HCT116 (cell line): Measurements from ENCODE around the gene NAGPA. TPM values are rescaled to one million over a fixed set of nuclear protein-coding genes. Genes with fewer than 3 reads are reported as not detected.

Experiments
- ATAC-seq: fragments of 200-7000 bp; cut with Tn5 transposase; 2 replicates; pipeline ENCODE4 v1.9.1; 2020; ENCODE audit warnings: mild to moderate bottlenecking, moderate library complexity
- BruUV-seq: library from RNA; stranded (reverse); fragments of 400-500 nt; replicated peaks from 2 replicates; lab custom pipeline; 2021; lab: Mats Ljungman, UMichigan
- CTCF ChIA-PET: fragments of 300-600 bp; sonication (Branson Sonifier 250); formaldehyde crosslinking; loops from one replicate; lab custom pipeline; 2021; ENCODE audit warnings: antibody characterized with exemption; lab: Charles Lee
- POLR2A ChIA-PET: fragments of 300-600, 350-600 bp; sonication (Branson Sonifier 250); formaldehyde crosslinking; loops from one replicate; lab custom pipeline; 2021; ENCODE audit warnings: antibody characterized with exemption; lab: Charles Lee
- RAD21 ChIA-PET, 2 experiments: fragments of 300-600 bp; sonication (Branson Sonifier 250); formaldehyde crosslinking; loops; one replicate each; lab custom pipeline; 2023; ENCODE audit warnings: low total read pairs in 2 of 2; ENCODE audit not compliant: uncharacterized antibody in 2 of 2, unreplicated experiment in 2 of 2, low non-redundant PET in 1 of 2; lab: Charles Lee
- DNase-seq: peaks from one replicate; pipeline ENCODE4 v3.0.0-alpha.2; 2010; ENCODE audit warnings: low read depth, low spot score
- H2AFZ ChIP-seq: fragments of 200-600 bp; shearing (Covaris generic), sonication (generic); 2 replicates; pipeline ENCODE4 v1.6.1; 2017; ENCODE audit warnings: low read depth, mixed run types, mixed read lengths, antibody characterized with exemption, low read length; ENCODE audit not compliant: poor library complexity, severe bottlenecking
- H3K27ac ChIP-seq: 2 replicates; pipeline ENCODE4 v1.5.1; 2012; ENCODE audit warnings: low read depth, low read length
- H3K27me3 ChIP-seq: fragments of 200-600 bp; sonication (generic); 2 replicates; pipeline ENCODE4 v1.6.1; 2016; ENCODE audit warnings: mixed run types, low read length, mixed read lengths; ENCODE audit not compliant: insufficient read depth
- H3K36me3 ChIP-seq, 2 experiments: fragments of 200-500 bp in 1 of 2; fragments of 200-600 bp in 1 of 2; sonication (Bioruptor generic) in 1 of 2; sonication (generic) in 1 of 2; 2 replicates each; pipeline versions ENCODE4 v1.5.1 to v1.6.1; 2014 to 2016; ENCODE audit warnings: low read length in 2 of 2, inconsistent platforms in 1 of 2, mixed read lengths in 1 of 2, mixed run types in 1 of 2; ENCODE audit not compliant: insufficient read depth in 2 of 2, control insufficient read depth in 1 of 2
- H3K4me1 ChIP-seq, 2 experiments: fragments of 200-600 bp in 1 of 2; sonication (generic) in 1 of 2; 2 replicates each; pipeline versions ENCODE4 v1.5.1 to v1.6.1; 2012 to 2017; ENCODE audit warnings: low read length in 2 of 2, inconsistent platforms in 1 of 2, mild to moderate bottlenecking in 1 of 2, mixed read lengths in 1 of 2, mixed run types in 1 of 2, moderate library complexity in 1 of 2; ENCODE audit not compliant: insufficient read depth in 2 of 2, control insufficient read depth in 1 of 2
- H3K4me2 ChIP-seq: fragments of 200-600 bp; sonication (generic); 2 replicates; pipeline ENCODE4 v1.6.1; 2017; ENCODE audit warnings: mixed run types, low read length, mixed read lengths
- H3K4me3 ChIP-seq, 2 experiments: fragments of 200-600 bp in 1 of 2; sonication (generic) in 1 of 2; replicated peaks in 1 of 2; 2 replicates each; pipeline ENCODE4 v1.5.1; 2011 to 2016; ENCODE audit warnings: low read length in 2 of 2, control low read depth in 1 of 2, low read depth in 1 of 2, mild to moderate bottlenecking in 1 of 2, mixed read lengths in 1 of 2, mixed run types in 1 of 2
- H3K79me2 ChIP-seq: fragments of 200-600 bp; sonication (generic); 2 replicates; pipeline ENCODE4 v1.6.1; 2017; ENCODE audit warnings: mild to moderate bottlenecking, mixed run types, low read length, moderate library complexity, mixed read lengths; ENCODE audit not compliant: insufficient read depth
- H3K9ac ChIP-seq: fragments of 200-600 bp; sonication (generic); 2 replicates; pipeline ENCODE4 v1.6.1; 2016; ENCODE audit warnings: low read length, mixed read lengths
- H3K9me2 ChIP-seq: fragments of 200-600 bp; sonication (generic), shearing (Covaris generic); 2 replicates; pipeline ENCODE4 v1.6.1; 2017; ENCODE audit warnings: mixed run types, mild to moderate bottlenecking, moderate library complexity; ENCODE audit not compliant: insufficient read depth
- H3K9me3 ChIP-seq, 2 experiments: fragments of 200-500 bp in 1 of 2; fragments of 200-600 bp in 1 of 2; sonication (Bioruptor generic) in 1 of 2; sonication (generic) in 1 of 2; 2 replicates each; pipeline ENCODE4 v1.6.1; 2014 to 2017; ENCODE audit warnings: low read length in 2 of 2, mixed read lengths in 2 of 2, inconsistent platforms in 1 of 2, low read depth in 1 of 2, mild to moderate bottlenecking in 1 of 2, mixed run types in 1 of 2, moderate library complexity in 1 of 2; ENCODE audit not compliant: control insufficient read depth in 1 of 2, insufficient read depth in 1 of 2
- H4K20me1 ChIP-seq: fragments of 200-600 bp; sonication (generic), shearing (Covaris generic); 2 replicates; pipeline ENCODE4 v1.6.1; 2017; ENCODE audit warnings: mixed run types, mild to moderate bottlenecking, moderate library complexity; ENCODE audit not compliant: insufficient read depth
- CBX3 ChIP-seq: IDR thresholded peaks from 2 replicates; pipeline ENCODE4 v1.6.1; 2012; ENCODE audit warnings: low read depth
- CEBPB ChIP-seq: IDR thresholded peaks from 2 replicates; pipeline ENCODE4 v1.6.1; 2012; ENCODE audit warnings: low read depth
- CTCF ChIP-seq, 3 experiments: fragments of 200-600 bp in 1 of 3; sonication (generic) in 1 of 3; IDR thresholded peaks in 2 of 3; conservative IDR thresholded peaks in 1 of 3; 2 replicates each; pipeline ENCODE4 v1.5.1; 2012 to 2017; ENCODE audit warnings: low read depth in 2 of 3, low read length in 2 of 3, antibody characterized with exemption in 1 of 3, borderline replicate concordance in 1 of 3, control low read depth in 1 of 3, mild to moderate bottlenecking in 1 of 3, mixed read lengths in 1 of 3, mixed run types in 1 of 3, moderate library complexity in 1 of 3; ENCODE audit not compliant: insufficient read depth in 1 of 3
- ELF1 ChIP-seq: IDR thresholded peaks from 2 replicates; pipeline ENCODE4 v1.6.1; 2012; ENCODE audit warnings: low read depth, borderline replicate concordance
- EZH2 ChIP-seq: fragments of 200-600 bp; sonication (generic); IDR thresholded peaks from 2 replicates; pipeline ENCODE4 v1.6.1; 2017; ENCODE audit warnings: antibody characterized with exemption, mixed run types
- EZH2phosphoT487 ChIP-seq: fragments of 200-600 bp; IDR thresholded peaks from 2 replicates; pipeline ENCODE4 v1.6.1; 2018; ENCODE audit warnings: antibody characterized with exemption, borderline replicate concordance
- FOSL1 ChIP-seq: IDR thresholded peaks from 2 replicates; pipeline ENCODE4 v1.6.1; 2012; ENCODE audit warnings: low read depth
- MAX ChIP-seq: IDR thresholded peaks from 2 replicates; pipeline ENCODE4 v1.6.1; 2012
- POLR2A ChIP-seq: IDR thresholded peaks from 2 replicates; pipeline ENCODE4 v1.7.0; 2011; ENCODE audit warnings: borderline replicate concordance; ENCODE audit not compliant: insufficient read depth, insufficient read length; ENCODE audit errors: extremely low read depth
- POLR2AphosphoS5 ChIP-seq: IDR thresholded peaks from 2 replicates; pipeline ENCODE4 v1.6.1; 2011; ENCODE audit warnings: mild to moderate bottlenecking, low read depth, low read length, moderate library complexity
- REST ChIP-seq: IDR thresholded peaks from 2 replicates; pipeline ENCODE4 v1.6.1; 2012; ENCODE audit warnings: low read depth
- SIN3A ChIP-seq: IDR thresholded peaks from 2 replicates; pipeline ENCODE4 v1.6.1; 2012; ENCODE audit warnings: low read depth
- SP1 ChIP-seq: IDR thresholded peaks from 2 replicates; pipeline ENCODE4 v1.6.1; 2012; ENCODE audit warnings: low read depth
- SRF ChIP-seq: IDR thresholded peaks from 2 replicates; pipeline ENCODE4 v1.6.1; 2012; ENCODE audit warnings: low read depth
- TCF7L2 ChIP-seq: IDR thresholded peaks from 2 replicates; pipeline ENCODE4 v1.7.0; 2011; ENCODE audit warnings: borderline replicate concordance, inconsistent platforms; ENCODE audit not compliant: insufficient read depth, insufficient read length; ENCODE audit errors: extremely low read depth
- YY1 ChIP-seq: IDR thresholded peaks from 2 replicates; pipeline ENCODE4 v1.6.1; 2011; ENCODE audit warnings: low read length, low read depth, moderate library complexity, mild to moderate bottlenecking; ENCODE audit not compliant: insufficient replicate concordance; ENCODE audit errors: extremely low read depth
- ZBTB33 ChIP-seq: IDR thresholded peaks from 2 replicates; pipeline ENCODE4 v1.6.1; 2011; ENCODE audit warnings: mild to moderate bottlenecking, low read length, moderate library complexity; ENCODE audit not compliant: insufficient replicate concordance; ENCODE audit errors: extremely low read depth
- ZFX ChIP-seq: fragments of 450-650 bp; IDR thresholded peaks from 2 replicates; pipeline ENCODE4 v1.6.1; 2017
- ZNF274 ChIP-seq: fragments of 200-500 bp; sonication (Bioruptor generic); IDR thresholded peaks from 2 replicates; pipeline ENCODE4 v1.6.1; 2014; ENCODE audit warnings: mild to moderate bottlenecking, low read depth, low read length, inconsistent platforms
- intact Hi-C: fragments of 100-400 bp; cut with micrococcal nuclease; formaldehyde crosslinking; loops from 2 replicates; pipeline ENCODE4 v1.10.0; 2022
- total RNA-seq: library from RNA; stranded (reverse); gene quantifications from one replicate; pipeline ENCODE4 v1.2.1, GENCODE V29; 2021; ENCODE audit not compliant: unreplicated experiment
- TF ChIP-seq, protein P1 (sequence below): IDR thresholded peaks from 2 replicates; pipeline ENCODE4 v1.6.1; 2012

The NAGPA gene
- total RNA-seq, 1 experiment from 2014 or later = 17.5 TPM

- no peak overlapping the region for H3K4me2 ChIP-seq
- ChIA-PET CTCF (no interaction called here), POLR2A (no interaction called here), RAD21 (no interaction called here)
- H3K9me2 ChIP-seq = no peaks in the 10 kb centered on the region
- no peak overlapping the region for H3K9ac ChIP-seq
- ATAC-seq (no peak), DNase-seq (no peak)
- H3K4me3 ChIP-seq = no peak overlapping the region
- no peak overlapping the region for H3K27ac ChIP-seq
- no peaks in the 10 kb centered on the region for H3K9me3 ChIP-seq
- 0 out of 2 replicates have a peak, but pooled peaks cover 6% of the 10 kb centered on the region for H3K79me2 ChIP-seq
- H3K27me3 ChIP-seq = no peaks in the 10 kb centered on the region
- TF ChIP-seq SIN3A (no peak), POLR2AphosphoS5 (no peak), ELF1 (no peak), POLR2A (no peak), CBX3 (no peak), ZBTB33 (no peak), ZNF274 (no peak), TCF7L2 (no peak), MAX (no peak), ZFX (no peak), YY1 (no peak), SP1 (no peak), FOSL1 (no peak), CTCF (IDR thresholded peaks at IDR 0.05 in 2 of 3, conservative IDR thresholded peaks at IDR 0.05 in 1 of 3; ENCODE audit: borderline replicate concordance in 1 of 3, insufficient read depth in 1 of 3, low read depth in 2 of 3, low read length in 2 of 3) (no peak), EZH2 (no peak), EZH2phosphoT487 (no peak), REST (no peak), CEBPB (no peak), SRF (no peak)
- TF ChIP-seq, protein P1, sequence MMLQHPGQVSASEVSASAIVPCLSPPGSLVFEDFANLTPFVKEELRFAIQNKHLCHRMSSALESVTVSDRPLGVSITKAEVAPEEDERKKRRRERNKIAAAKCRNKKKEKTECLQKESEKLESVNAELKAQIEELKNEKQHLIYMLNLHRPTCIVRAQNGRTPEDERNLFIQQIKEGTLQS = no peak
- BruUV-seq = no TSS peak
- intact Hi-C loops = no loop called here
- no peaks in the 10 kb centered on the region for H4K20me1 ChIP-seq
- peaks cover 10 to 22% of the 10 kb centered on the region in 2 experiments; a peak in 3 of 4 replicates for H3K4me1 ChIP-seq
- H3K36me3 ChIP-seq = no peaks in the 10 kb centered on the region; a peak in 1 of 4 replicates
- no peak overlapping the region for H2AFZ ChIP-seq
Measured at GRCh38 chr16:5030251-5030870, 3.4 kb downstream of the NAGPA start.
